Neural cell (in vitro differentiated cells): Measurements from ENCODE around the gene AMPH. TPM values are rescaled to one million over a fixed set of nuclear protein-coding genes. Genes with fewer than 3 reads are reported as not detected.
A peak's percentile ranks its signal among the peaks of the same experiment; 100 is the strongest.

Experiments used
- H2AFZ ChIP-seq: fragments of 200-600, 300-800 bp; sonication (generic), shearing (Covaris generic); 2 replicates; pipeline ENCODE4 v1.6.0; 2014; ENCODE audit warnings: low read depth, mild to moderate bottlenecking, antibody characterized with exemption, low read length, moderate library complexity
- H3F3A ChIP-seq: fragments of 200-600 bp; shearing (Covaris generic); 2 replicates; pipeline ENCODE4 v1.6.1; 2016; ENCODE audit warnings: mild to moderate bottlenecking, moderate library complexity, mixed read lengths, antibody characterized with exemption, low read length; ENCODE audit not compliant: insufficient read depth, poor library complexity, severe bottlenecking
- H3K27ac ChIP-seq: fragments of 200-600, 300-800 bp; sonication (generic), shearing (Covaris generic); 2 replicates; pipeline ENCODE4 v1.5.1; 2014; ENCODE audit warnings: mild to moderate bottlenecking, low read length, moderate library complexity
- H3K27me3 ChIP-seq: fragments of 300-800, 200-600 bp; sonication (generic), shearing (Covaris generic); 2 replicates; pipeline ENCODE4 v1.6.0; 2014; ENCODE audit warnings: mild to moderate bottlenecking, low read depth, low read length, moderate library complexity; ENCODE audit not compliant: insufficient read depth
- H3K36me3 ChIP-seq: fragments of 300-800, 200-600 bp; sonication (generic), shearing (Covaris generic); 2 replicates; pipeline ENCODE4 v1.5.1; 2014; ENCODE audit warnings: mild to moderate bottlenecking, antibody characterized with exemption, low read length, moderate library complexity; ENCODE audit not compliant: insufficient read depth
- H3K4me2 ChIP-seq: fragments of 300-800, 200-600 bp; sonication (generic), shearing (Covaris generic); 2 replicates; pipeline ENCODE4 v1.6.0; 2014; ENCODE audit warnings: mild to moderate bottlenecking, low read length
- H3K4me3 ChIP-seq: fragments of 300-800, 200-600 bp; sonication (generic), shearing (Covaris generic); 2 replicates; pipeline ENCODE4 v1.5.1; 2014; ENCODE audit warnings: mild to moderate bottlenecking, low read length, moderate library complexity
- H3K79me2 ChIP-seq: fragments of 200-600 bp; shearing (Covaris generic); replicated peaks from 2 replicates; pipeline ENCODE4 v1.6.0; 2014; ENCODE audit warnings: mild to moderate bottlenecking, low read length, moderate library complexity; ENCODE audit not compliant: insufficient read depth
- H3K9ac ChIP-seq: fragments of 300-800, 200-600 bp; sonication (generic), shearing (Covaris generic); 2 replicates; pipeline ENCODE4 v1.6.1; 2016; ENCODE audit warnings: mild to moderate bottlenecking, low read length, mixed read lengths
- H3K9me2 ChIP-seq: fragments of 200-600 bp; shearing (Covaris generic); 2 replicates; pipeline ENCODE4 v1.6.1; 2016; ENCODE audit warnings: mild to moderate bottlenecking, low read length, mixed read lengths; ENCODE audit not compliant: insufficient read depth
- H3K9me3 ChIP-seq: fragments of 200-600, 300-800 bp; sonication (generic), shearing (Covaris generic); 2 replicates; pipeline ENCODE4 v1.6.1; 2016; ENCODE audit warnings: mild to moderate bottlenecking, mixed run types, low read length, moderate library complexity, mixed read lengths
- H4K20me1 ChIP-seq: fragments of 200-600 bp; shearing (Covaris generic); 2 replicates; pipeline ENCODE4 v1.6.1; 2016; ENCODE audit warnings: mild to moderate bottlenecking, mixed run types; ENCODE audit not compliant: insufficient read depth
- EP300 ChIP-seq: fragments of 450-650 bp; conservative IDR thresholded peaks from 2 replicates; pipeline ENCODE4 v1.6.1; 2014; ENCODE audit warnings: antibody characterized with exemption, mild to moderate bottlenecking, moderate library complexity; ENCODE audit not compliant: poor library complexity, severe bottlenecking
- EZH2 ChIP-seq: fragments of 200-600, 300-800 bp; shearing (Covaris generic), sonication (generic); IDR thresholded peaks from 2 replicates; pipeline ENCODE4 v1.6.1; 2014; ENCODE audit warnings: antibody characterized with exemption, low read length, borderline replicate concordance, mild to moderate bottlenecking; ENCODE audit not compliant: insufficient read depth, poor library complexity, severe bottlenecking
- MXI1 ChIP-seq: fragments of 450-650 bp; conservative IDR thresholded peaks from 2 replicates; pipeline ENCODE4 v1.6.1; 2014; ENCODE audit warnings: antibody characterized with exemption, mild to moderate bottlenecking; ENCODE audit not compliant: poor library complexity, severe bottlenecking
- POLR2AphosphoS5 ChIP-seq: IDR thresholded peaks from 2 replicates; pipeline ENCODE4 v1.6.1; 2012
- RAD21 ChIP-seq: fragments of 450-650 bp; conservative IDR thresholded peaks from 2 replicates; pipeline ENCODE4 v1.6.1; 2014; ENCODE audit warnings: antibody characterized with exemption, mild to moderate bottlenecking, moderate library complexity
- SMC3 ChIP-seq: fragments of 450-650 bp; conservative IDR thresholded peaks from 2 replicates; pipeline ENCODE4 v1.6.1; 2014; ENCODE audit warnings: antibody characterized with exemption, mild to moderate bottlenecking, moderate library complexity; ENCODE audit not compliant: poor library complexity
- TAF1 ChIP-seq: IDR thresholded peaks from 2 replicates; pipeline ENCODE4 v1.6.1; 2012; ENCODE audit warnings: low read depth
- polyA minus RNA-seq: library from RNA; depleted of rRNA, polyadenylated mRNA; stranded (reverse); fragments of >200 nt; gene quantifications from 2 replicates; pipeline ENCODE4 v1.2.3, GENCODE V29; 2014
- polyA plus RNA-seq: library from polyadenylated mRNA; depleted of rRNA; stranded (reverse); fragments of >200 nt; gene quantifications from 2 replicates; pipeline ENCODE4 v1.2.3, GENCODE V29; 2014
- TF ChIP-seq, protein P1 (sequence below): fragments of 450-650 bp; IDR thresholded peaks from 2 replicates; pipeline ENCODE4 v1.5.1; 2014; ENCODE audit warnings: antibody characterized with exemption, mild to moderate bottlenecking, moderate library complexity; ENCODE audit not compliant: poor library complexity, severe bottlenecking
- TF ChIP-seq, protein P2 (sequence below): IDR thresholded peaks from 2 replicates; pipeline ENCODE4 v1.6.1; 2012; ENCODE audit warnings: borderline replicate concordance

The AMPH gene
- 33.7 and 34.7 TPM in 2 replicates for polyA plus RNA-seq
- 45.8 and 56.3 TPM in 2 replicates for polyA minus RNA-seq

DNA sequence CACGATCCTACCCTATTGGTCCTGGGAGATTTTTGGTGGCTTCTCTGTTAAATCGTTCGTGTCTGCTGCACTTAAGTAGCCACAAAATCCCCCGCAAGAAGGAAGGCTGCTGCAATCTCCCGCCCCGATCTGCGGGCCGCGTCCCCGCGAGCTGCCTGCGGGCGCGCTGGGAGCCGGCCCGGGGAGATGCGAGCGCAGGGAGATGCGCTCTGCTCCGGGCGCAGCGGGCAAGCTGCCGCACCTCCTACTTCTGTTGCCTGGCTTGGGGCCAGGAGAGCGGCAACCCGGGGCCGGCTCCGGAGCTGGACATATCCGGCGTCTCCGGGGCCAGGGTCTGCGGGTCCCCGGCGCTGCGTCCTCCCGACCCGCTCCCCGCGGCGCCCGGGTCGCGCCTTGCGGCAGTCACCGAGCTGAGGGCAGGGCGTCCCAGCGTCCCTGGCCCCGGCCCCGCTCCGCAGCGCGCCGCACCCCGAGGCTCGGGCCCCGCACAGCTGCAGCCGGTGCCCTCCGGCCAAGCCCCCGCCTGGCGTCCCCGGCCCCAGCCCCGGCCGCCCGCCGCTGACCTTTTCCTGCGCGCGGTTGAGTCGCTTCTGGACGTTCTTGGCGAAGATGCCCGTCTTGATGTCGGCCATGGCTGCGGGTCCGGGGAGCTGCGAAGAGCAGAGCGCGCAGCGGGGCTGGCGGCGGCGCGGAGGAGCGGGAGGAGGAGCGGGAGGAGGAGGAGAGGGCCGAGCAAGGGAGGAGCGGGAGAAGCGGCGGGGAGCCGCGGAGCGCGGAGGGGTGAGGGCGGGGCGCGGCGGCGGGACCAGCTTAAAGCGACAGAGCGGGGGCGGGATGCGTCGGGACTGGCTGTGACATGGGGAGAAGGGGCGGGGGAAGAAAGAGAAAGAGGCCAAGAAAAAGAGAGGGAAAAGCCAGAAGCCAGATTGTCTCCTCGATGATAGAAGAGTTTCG is at the start of gene AMPH:
Gene AMPH, minus strand, starts transcription at position 654 of the 954 bp plus-strand sequence. Its CDS starts 22 bp downstream, at position 632.
- Histone ChIP-seq H3K9ac (peak within 1 kb of the TSS; percentile 77), H3K36me3 (no peaks in the 10 kb centered on the region), H3F3A (no peaks in the 10 kb centered on the region), H3K9me3 (no peaks in the 10 kb centered on the region), H3K9me2 (no peaks in the 10 kb centered on the region), H3K79me2 (peaks cover 31% of the 10 kb centered on the region), H2AFZ (peak within 1 kb of the TSS; percentile 24), H3K27me3 (no peaks in the 10 kb centered on the region), H3K27ac (peak within 1 kb of the TSS; percentile 42), H3K4me2 (peak within 1 kb of the TSS; percentile 62), H4K20me1 (no peaks in the 10 kb centered on the region), H3K4me3 (peak within 1 kb of the TSS; percentile 91)
- TF ChIP-seq, protein P1, sequence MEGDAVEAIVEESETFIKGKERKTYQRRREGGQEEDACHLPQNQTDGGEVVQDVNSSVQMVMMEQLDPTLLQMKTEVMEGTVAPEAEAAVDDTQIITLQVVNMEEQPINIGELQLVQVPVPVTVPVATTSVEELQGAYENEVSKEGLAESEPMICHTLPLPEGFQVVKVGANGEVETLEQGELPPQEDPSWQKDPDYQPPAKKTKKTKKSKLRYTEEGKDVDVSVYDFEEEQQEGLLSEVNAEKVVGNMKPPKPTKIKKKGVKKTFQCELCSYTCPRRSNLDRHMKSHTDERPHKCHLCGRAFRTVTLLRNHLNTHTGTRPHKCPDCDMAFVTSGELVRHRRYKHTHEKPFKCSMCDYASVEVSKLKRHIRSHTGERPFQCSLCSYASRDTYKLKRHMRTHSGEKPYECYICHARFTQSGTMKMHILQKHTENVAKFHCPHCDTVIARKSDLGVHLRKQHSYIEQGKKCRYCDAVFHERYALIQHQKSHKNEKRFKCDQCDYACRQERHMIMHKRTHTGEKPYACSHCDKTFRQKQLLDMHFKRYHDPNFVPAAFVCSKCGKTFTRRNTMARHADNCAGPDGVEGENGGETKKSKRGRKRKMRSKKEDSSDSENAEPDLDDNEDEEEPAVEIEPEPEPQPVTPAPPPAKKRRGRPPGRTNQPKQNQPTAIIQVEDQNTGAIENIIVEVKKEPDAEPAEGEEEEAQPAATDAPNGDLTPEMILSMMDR: no peak
- TF ChIP-seq, protein P2, sequence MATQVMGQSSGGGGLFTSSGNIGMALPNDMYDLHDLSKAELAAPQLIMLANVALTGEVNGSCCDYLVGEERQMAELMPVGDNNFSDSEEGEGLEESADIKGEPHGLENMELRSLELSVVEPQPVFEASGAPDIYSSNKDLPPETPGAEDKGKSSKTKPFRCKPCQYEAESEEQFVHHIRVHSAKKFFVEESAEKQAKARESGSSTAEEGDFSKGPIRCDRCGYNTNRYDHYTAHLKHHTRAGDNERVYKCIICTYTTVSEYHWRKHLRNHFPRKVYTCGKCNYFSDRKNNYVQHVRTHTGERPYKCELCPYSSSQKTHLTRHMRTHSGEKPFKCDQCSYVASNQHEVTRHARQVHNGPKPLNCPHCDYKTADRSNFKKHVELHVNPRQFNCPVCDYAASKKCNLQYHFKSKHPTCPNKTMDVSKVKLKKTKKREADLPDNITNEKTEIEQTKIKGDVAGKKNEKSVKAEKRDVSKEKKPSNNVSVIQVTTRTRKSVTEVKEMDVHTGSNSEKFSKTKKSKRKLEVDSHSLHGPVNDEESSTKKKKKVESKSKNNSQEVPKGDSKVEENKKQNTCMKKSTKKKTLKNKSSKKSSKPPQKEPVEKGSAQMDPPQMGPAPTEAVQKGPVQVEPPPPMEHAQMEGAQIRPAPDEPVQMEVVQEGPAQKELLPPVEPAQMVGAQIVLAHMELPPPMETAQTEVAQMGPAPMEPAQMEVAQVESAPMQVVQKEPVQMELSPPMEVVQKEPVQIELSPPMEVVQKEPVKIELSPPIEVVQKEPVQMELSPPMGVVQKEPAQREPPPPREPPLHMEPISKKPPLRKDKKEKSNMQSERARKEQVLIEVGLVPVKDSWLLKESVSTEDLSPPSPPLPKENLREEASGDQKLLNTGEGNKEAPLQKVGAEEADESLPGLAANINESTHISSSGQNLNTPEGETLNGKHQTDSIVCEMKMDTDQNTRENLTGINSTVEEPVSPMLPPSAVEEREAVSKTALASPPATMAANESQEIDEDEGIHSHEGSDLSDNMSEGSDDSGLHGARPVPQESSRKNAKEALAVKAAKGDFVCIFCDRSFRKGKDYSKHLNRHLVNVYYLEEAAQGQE: peak; percentile 13
- TF ChIP-seq TAF1 (peak; percentile 72), MXI1 (peak; percentile 53), SMC3 (peak; percentile 13), EP300 (no peak), POLR2AphosphoS5 (peak; percentile 81), RAD21 (no peak), EZH2 (no peak)

DNA sequence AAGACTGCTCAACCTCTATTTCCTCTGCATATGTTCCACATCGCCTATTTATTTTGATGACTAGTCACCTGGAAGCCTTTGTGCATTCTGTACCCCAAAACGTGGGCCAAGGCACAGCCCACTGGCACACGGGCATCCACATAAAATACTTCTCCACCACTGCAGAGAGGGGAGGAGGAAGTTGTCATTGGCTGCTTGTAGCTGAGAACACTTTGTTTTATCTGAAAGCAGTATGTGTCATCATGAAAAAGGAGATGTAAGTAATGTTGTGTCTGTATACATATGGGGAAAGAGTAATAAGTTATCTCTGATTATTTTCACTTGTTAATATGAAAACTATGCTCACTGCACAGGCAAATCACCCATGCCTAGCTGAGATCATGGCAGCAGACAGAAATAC is 48.2 kb upstream of the AMPH start:
- H3K79me2 ChIP-seq: no peaks in the 10 kb centered on the region
- H3F3A ChIP-seq: no peaks in the 10 kb centered on the region
- H3K27me3 ChIP-seq: no peaks in the 10 kb centered on the region
- no peak overlapping the region for H3K9ac ChIP-seq
- H3K9me3 ChIP-seq: no peaks in the 10 kb centered on the region
- no peaks in the 10 kb centered on the region for H3K36me3 ChIP-seq
- no peak overlapping the region for H3K4me2 ChIP-seq
- no peaks in the 10 kb centered on the region for H3K9me2 ChIP-seq
- no peak overlapping the region for H3K27ac ChIP-seq
- TF ChIP-seq EZH2: no peak
- no peak for TF ChIP-seq SMC3
- TF ChIP-seq RAD21: no peak
- no peak for TF ChIP-seq POLR2AphosphoS5
- TF ChIP-seq, protein P1: no peak
- TF ChIP-seq TAF1: no peak
- TF ChIP-seq, protein P2: no peak
- TF ChIP-seq MXI1: no peak
- TF ChIP-seq EP300: no peak
- H2AFZ ChIP-seq: no peak overlapping the region
- no peak overlapping the region for H3K4me3 ChIP-seq
- H4K20me1 ChIP-seq: no peaks in the 10 kb centered on the region
